BJ (cell line): ENCODE measurements around the gene KRT72. TPM values are rescaled to one million over a fixed set of nuclear protein-coding genes. Genes with fewer than 3 reads are reported as not detected.

Experiments used
- CTCF ChIA-PET: fragments of 350-600 bp; formaldehyde crosslinking; extraction: SDS; loops from one replicate; lab custom pipeline; 2021; ENCODE audit warnings: antibody characterized with exemption, inconsistent platforms; lab: Yijun Ruan, JAX
- POLR2A ChIA-PET: fragments of 300-600 bp; sonication (Branson Sonifier 250); formaldehyde crosslinking; extraction: SDS; loops from one replicate; lab custom pipeline; 2021; ENCODE audit warnings: antibody characterized with exemption; lab: Charles Lee
- DNase-seq: peaks from one replicate; pipeline ENCODE4 v3.0.0-alpha.2; 2011; ENCODE audit warnings: low read depth
- H3K27me3 ChIP-seq: 2 replicates; pipeline ENCODE4 v1.6.0; 2011; ENCODE audit warnings: low read length; ENCODE audit not compliant: control insufficient read depth, insufficient read depth
- H3K36me3 ChIP-seq: 2 replicates; pipeline ENCODE4 v1.5.1; 2011; ENCODE audit warnings: low read length; ENCODE audit not compliant: control insufficient read depth, insufficient read depth
- H3K4me3 ChIP-seq: 2 replicates; pipeline ENCODE4 v1.5.1; 2011; ENCODE audit warnings: low read depth, mild to moderate bottlenecking, control low read depth, low read length
- polyA plus RNA-seq: library from polyadenylated mRNA; depleted of rRNA; stranded (reverse); fragments of >200 nt; gene quantifications from 2 replicates; pipeline ENCODE4 v1.2.3, GENCODE V29; 2011
- TF ChIP-seq, protein P1 (sequence below): IDR thresholded peaks from 2 replicates; pipeline ENCODE4 v1.5.1; 2011; ENCODE audit warnings: low read depth, mild to moderate bottlenecking, control low read depth, inconsistent platforms, low read length, moderate library complexity; ENCODE audit not compliant: insufficient read depth

Gene KRT72
- polyA plus RNA-seq, 1 experiment = not detected

DNA sequence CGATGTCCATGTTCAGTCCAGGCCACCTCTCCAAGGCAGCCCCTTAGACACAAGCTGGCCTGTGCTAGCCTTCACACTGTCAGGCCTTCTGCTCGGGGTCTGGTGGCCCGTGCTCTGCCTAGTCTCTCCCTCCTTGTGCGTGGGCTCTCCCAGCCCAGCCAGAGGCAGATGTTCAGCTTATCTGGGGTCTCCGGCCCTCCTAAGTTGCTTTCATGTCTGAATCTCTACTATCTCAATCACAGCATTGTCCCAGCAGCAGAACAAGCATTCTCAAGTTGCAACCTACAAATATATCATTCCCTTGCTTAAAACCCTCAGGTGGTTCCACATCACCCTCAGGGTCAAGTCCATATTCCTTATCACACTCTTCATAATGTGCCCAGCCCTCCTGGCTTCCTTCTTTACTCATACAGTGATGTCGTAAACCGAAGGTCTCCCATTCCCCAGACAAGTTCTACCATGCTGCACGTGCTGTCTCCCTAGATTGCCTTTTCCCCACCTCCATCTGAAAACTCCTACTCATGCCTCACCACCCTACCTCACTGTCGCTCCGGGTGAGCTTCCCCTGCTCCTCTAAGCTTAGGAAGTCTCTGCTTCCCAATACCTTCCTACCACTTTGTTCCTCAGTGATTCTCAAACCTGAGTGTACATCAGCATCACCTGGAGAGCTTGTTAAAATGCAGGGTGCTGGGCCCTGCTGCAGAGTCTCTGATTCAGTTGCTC is 15.6 kb upstream of the KRT72 start:
- POLR2A ChIA-PET = no interaction called here
- no peak for DNase-seq
- Histone ChIP-seq H3K4me3 (no peak overlapping the region), H3K27me3 (peaks cover 8% of the 10 kb centered on the region), H3K36me3 (no peaks in the 10 kb centered on the region)
- TF ChIP-seq, protein P1, sequence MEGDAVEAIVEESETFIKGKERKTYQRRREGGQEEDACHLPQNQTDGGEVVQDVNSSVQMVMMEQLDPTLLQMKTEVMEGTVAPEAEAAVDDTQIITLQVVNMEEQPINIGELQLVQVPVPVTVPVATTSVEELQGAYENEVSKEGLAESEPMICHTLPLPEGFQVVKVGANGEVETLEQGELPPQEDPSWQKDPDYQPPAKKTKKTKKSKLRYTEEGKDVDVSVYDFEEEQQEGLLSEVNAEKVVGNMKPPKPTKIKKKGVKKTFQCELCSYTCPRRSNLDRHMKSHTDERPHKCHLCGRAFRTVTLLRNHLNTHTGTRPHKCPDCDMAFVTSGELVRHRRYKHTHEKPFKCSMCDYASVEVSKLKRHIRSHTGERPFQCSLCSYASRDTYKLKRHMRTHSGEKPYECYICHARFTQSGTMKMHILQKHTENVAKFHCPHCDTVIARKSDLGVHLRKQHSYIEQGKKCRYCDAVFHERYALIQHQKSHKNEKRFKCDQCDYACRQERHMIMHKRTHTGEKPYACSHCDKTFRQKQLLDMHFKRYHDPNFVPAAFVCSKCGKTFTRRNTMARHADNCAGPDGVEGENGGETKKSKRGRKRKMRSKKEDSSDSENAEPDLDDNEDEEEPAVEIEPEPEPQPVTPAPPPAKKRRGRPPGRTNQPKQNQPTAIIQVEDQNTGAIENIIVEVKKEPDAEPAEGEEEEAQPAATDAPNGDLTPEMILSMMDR = no peak
- CTCF ChIA-PET = interaction anchor here (1.6 kb wide), 1 partner anchor 263 kb away, joined by 4 read pairs; no protein-coding TSS in a partner anchor

DNA sequence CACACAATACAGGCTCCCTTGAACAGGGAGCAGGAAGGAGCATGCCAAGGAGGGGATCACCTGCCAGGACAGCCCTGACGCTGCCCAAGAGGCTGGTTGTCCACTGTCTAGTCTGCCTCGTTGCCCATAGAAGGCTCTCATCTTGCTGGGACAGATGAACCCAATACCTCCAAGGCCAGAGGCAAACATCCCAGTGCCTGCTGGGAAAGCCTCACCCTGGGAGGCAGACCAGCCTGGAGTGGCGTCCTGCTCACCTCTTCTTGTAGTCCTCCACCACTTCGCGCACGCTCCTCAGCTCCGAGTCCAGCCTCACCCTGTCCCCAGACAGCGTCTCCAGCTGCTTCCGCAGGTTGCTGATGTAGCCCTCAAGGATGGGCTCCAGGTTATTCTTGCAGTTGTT is 14.6 kb upstream of the KRT72 start:
- CTCF ChIA-PET = no interaction called here
- Histone ChIP-seq H3K27me3 (peaks cover 9% of the 10 kb centered on the region), H3K4me3 (no peak overlapping the region), H3K36me3 (no peaks in the 10 kb centered on the region)
- POLR2A ChIA-PET = no interaction called here
- no peak for DNase-seq
- TF ChIP-seq, protein P1 = no peak

DNA sequence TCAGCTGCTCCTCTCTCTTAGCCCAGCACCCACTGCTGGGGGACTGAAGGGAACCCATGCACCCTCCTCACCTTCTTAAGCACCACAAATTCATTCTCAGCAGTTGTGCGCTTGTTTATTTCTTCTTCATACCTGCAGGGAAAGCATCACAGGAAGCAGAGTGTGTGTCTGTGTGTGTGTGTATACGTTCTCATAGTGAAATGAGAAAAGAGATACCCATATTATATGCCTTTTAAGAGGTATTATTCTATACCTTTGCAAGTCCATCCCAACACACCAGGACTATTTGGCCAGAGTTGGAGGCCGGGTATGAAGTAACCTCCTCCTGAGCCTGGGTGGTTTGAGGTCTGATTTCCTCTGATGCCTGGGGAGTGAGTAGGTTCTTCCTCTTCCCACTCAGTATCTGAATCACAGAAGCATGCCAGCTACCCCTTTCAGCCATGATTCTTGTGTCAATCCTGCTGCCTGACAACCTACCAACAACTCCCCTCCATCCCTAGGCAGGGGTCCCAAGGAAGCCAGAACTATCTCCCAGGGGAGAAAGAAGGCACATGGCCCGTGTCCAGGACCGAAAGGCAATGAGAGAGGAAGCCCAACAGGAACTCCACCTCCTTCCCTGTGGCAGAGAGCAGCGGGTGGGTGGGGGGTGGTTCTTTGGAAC is 14.1 kb upstream of the KRT72 start:
- CTCF ChIA-PET = no interaction called here
- DNase-seq = no peak
- peaks cover 9% of the 10 kb centered on the region for H3K27me3 ChIP-seq

DNA sequence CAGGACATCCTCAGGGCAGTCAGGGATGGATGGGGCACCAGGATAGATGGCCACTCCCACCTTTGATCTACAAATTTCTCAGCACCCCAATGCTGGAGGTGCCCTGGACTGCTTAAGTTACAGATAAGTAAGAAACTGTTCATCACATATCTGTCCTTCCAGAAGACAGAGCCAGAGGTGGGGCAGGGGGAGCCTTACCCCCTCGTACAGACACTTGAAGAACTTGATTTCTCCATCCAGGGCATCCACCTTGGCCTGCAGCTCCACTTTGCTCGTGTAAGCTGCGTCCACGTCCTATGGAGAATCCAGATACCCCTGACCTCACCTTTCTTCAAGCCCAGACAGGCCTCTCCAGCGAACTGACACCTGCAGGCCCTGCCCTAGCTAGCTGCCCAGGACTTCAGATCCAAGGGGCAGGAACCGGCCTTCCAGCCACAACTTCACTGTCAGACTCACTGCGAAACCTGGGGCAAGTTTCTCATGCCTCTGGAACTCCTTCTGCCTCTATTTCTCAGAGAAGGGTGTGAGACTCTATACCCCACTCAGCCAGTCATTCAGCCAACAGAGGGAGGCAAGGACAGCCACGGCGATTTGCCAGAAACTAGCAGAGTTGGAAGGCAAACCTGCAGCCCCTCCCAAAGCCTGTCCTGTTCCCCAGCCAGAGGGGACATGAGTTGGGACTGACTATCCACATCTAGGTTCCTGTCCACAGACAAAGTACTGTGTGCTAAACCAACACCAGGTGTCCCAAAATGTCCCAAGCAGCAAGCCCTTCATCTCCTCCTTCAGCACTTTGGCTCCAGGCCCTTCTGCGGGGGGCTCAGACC is 13.3 kb upstream of the KRT72 start:
- no peak for DNase-seq
- peaks cover 11% of the 10 kb centered on the region for H3K27me3 ChIP-seq
- TF ChIP-seq, protein P1 = no peak
- ChIA-PET CTCF (no interaction called here), POLR2A (no interaction called here)
- no peaks in the 10 kb centered on the region for H3K36me3 ChIP-seq
- no peak overlapping the region for H3K4me3 ChIP-seq

More for the DNA sequence above, 14.1 kb upstream of the KRT72 start:
- TF ChIP-seq, protein P1 = no peak
- POLR2A ChIA-PET = no interaction called here
- Histone ChIP-seq H3K36me3 (no peaks in the 10 kb centered on the region), H3K4me3 (no peak overlapping the region)
